Lung (tissue), 12 donors: ENCODE data around the gene CDX1. TPM values are rescaled to one million over a fixed set of nuclear protein-coding genes. Genes with fewer than 3 reads are reported as not detected.

ENCODE experiments used
- ATAC-seq: fragments of 200-7000 bp; cut with Tn5 transposase; one replicate; pipeline ENCODE4 v1.9.1; 2020; ENCODE audit warnings: moderate number of reproducible peaks; ENCODE audit not compliant: insufficient read depth, low FRiP score
- DNase-seq, 3 donors: peaks; one replicate each; pipeline ENCODE4 v3.0.0-alpha.2; 2013 to 2017
- H3K27ac ChIP-seq, 2 donors: one replicate each; pipeline ENCODE4 v1.5.1; 2013; ENCODE audit warnings: mild to moderate bottlenecking in 2 of 2, moderate library complexity in 2 of 2, control low read depth in 1 of 2, inconsistent platforms in 1 of 2, low read depth in 1 of 2, low read length in 1 of 2
- H3K27me3 ChIP-seq, 3 donors: one replicate each; pipeline ENCODE4 v1.5.1; 2013; ENCODE audit warnings: low read length in 2 of 3; ENCODE audit not compliant: control insufficient read depth in 3 of 3, insufficient read depth in 3 of 3
- H3K36me3 ChIP-seq, 4 donors: one replicate each; pipeline ENCODE4 v1.5.1; 2013; ENCODE audit warnings: low read length in 4 of 4, mild to moderate bottlenecking in 1 of 4, moderate library complexity in 1 of 4; ENCODE audit not compliant: control insufficient read depth in 4 of 4, insufficient read depth in 4 of 4
- H3K4me1 ChIP-seq, 5 donors: one replicate each; pipeline ENCODE4 v1.5.1; 2013; ENCODE audit warnings: low read length in 5 of 5, mild to moderate bottlenecking in 2 of 5, moderate library complexity in 1 of 5; ENCODE audit not compliant: control insufficient read depth in 5 of 5, insufficient read depth in 5 of 5
- H3K4me3 ChIP-seq: one replicate; pipeline ENCODE4 v1.5.1; 2013; ENCODE audit warnings: mild to moderate bottlenecking, control low read depth, moderate library complexity
- H3K9ac ChIP-seq, 2 donors: one replicate each; pipeline ENCODE4 v1.5.1; 2013; ENCODE audit warnings: low read length in 2 of 2, control low read depth in 1 of 2; ENCODE audit not compliant: insufficient read depth in 1 of 2
- H3K9me3 ChIP-seq, 4 donors: one replicate each; pipeline ENCODE4 v1.5.1; 2013; ENCODE audit warnings: low read length in 3 of 4, mild to moderate bottlenecking in 1 of 4, moderate library complexity in 1 of 4; ENCODE audit not compliant: control insufficient read depth in 4 of 4, insufficient read depth in 3 of 4
- WGBS, 2 donors: extraction: QIAGEN DNeasy Blood & Tissue Kit; methylation state at CpG; one replicate each; pipeline ENCODE4 v1.1.7; 2013; 5-methylcytosine and 5-hydroxymethylcytosine counted together
- polyA plus RNA-seq, 2 donors: library from polyadenylated mRNA; stranded (reverse); fragments of 200-250 nt; gene quantifications; one replicate each; pipeline ENCODE4 v1.2.1, GENCODE V29; 2013
- total RNA-seq, 2 donors: library from RNA; depleted of rRNA in 1 of 2; stranded (reverse); fragments of >200 nt in 1 of 2; gene quantifications; one replicate each; pipeline ENCODE4 v1.2.1, GENCODE V29; 2014 to 2021
- TF ChIP-seq, protein P1 (sequence below): IDR thresholded peaks from 2 replicates; pipeline ENCODE4 v1.5.1; 2012; ENCODE audit warnings: mild to moderate bottlenecking; ENCODE audit errors: control extremely low read depth, extremely low read depth
- donor health status: control.
- donor health status: control.
- donor health status: Bipolar disorder and iron deficiency.
- donor health status: healthy.
- donor health status: DM: yes; HTN: yes; CAD: no.

The CDX1 gene
- total and polyA plus RNA-seq, 4 donors, result 0.09 to 0.43 (median 0.26) TPM

DNA sequence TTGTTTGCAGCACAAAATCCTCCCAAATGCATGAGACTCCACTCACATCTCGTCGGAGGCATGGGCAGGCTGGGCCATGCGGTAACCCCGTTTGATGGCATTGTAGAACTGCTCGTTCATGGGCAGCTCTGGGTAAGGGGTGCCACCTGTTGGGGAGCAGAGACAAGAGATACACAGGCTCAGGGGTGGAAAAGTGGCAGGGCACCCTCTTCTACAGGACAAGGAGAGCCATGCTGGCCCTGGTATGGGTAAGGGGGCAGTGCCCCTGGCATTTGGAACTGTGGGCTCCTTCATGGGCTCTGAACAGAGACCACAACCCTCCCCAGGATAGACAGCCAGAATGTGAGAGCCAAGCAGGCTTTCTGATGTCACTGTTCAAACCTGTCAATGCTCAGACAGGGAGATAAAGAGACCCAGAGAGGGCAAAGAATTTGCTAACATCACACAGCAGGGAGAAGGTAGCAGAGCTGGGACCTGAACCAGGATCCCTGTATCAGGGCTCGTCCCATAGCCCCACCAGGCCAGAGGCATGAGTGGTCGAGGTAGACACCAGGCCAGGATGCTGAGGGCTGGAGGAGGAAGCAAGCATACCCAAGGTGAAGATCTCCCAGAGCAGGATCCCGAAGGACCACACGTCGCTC lies 47.0 kb upstream of the CDX1 start:
- Histone ChIP-seq H3K27me3 (no peaks in the 10 kb centered on the region), H3K9me3 (no peaks in the 10 kb centered on the region), H3K4me1 (peaks cover 0 to 5% (median 0%) of the 10 kb centered on the region in 5 donors), H3K4me3 (no peak overlapping the region), H3K36me3 (peaks cover 0 to 53% (median 27%) of the 10 kb centered on the region in 4 donors), H3K27ac (no peak overlapping the region), H3K9ac (no peak overlapping the region)
- no peak for ATAC-seq
- peak in 1 of 3 donors; percentile 5 for DNase-seq
- TF ChIP-seq, protein P1, sequence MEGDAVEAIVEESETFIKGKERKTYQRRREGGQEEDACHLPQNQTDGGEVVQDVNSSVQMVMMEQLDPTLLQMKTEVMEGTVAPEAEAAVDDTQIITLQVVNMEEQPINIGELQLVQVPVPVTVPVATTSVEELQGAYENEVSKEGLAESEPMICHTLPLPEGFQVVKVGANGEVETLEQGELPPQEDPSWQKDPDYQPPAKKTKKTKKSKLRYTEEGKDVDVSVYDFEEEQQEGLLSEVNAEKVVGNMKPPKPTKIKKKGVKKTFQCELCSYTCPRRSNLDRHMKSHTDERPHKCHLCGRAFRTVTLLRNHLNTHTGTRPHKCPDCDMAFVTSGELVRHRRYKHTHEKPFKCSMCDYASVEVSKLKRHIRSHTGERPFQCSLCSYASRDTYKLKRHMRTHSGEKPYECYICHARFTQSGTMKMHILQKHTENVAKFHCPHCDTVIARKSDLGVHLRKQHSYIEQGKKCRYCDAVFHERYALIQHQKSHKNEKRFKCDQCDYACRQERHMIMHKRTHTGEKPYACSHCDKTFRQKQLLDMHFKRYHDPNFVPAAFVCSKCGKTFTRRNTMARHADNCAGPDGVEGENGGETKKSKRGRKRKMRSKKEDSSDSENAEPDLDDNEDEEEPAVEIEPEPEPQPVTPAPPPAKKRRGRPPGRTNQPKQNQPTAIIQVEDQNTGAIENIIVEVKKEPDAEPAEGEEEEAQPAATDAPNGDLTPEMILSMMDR, result no peak
- 76 to 78% methylated on average over 10 of the region's 10 CpGs for WGBS, 2 donors

DNA sequence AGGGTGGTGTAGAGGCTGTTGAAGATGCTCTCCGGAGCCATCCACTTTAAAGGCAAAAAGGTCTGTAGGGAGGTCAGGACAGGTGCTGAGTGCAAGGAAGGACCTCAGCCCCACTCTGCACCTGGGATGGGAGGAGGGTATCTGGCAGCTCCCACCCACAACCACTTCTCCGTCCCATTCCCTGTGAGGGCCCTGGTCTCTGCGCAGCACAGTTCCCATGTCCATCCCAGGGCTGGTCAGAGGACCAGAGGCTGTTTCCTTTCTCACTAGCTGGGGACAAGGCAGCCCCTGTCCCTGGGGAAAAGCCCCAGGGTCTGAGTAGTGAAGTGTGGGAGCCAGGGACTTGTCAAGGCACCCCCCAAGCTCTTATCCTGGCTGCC lies 46.5 kb upstream of the CDX1 start:
- WGBS, 2 donors, result 94 to 100% methylated on average over 3 of the region's 3 CpGs
- H3K27me3 ChIP-seq, result no peaks in the 10 kb centered on the region
- H3K4me1 ChIP-seq, result peaks cover 0 to 5% (median 0%) of the 10 kb centered on the region in 5 donors
- no peak for ATAC-seq
- no peak overlapping the region for H3K9ac ChIP-seq
- TF ChIP-seq, protein P1, result no peak
- H3K9me3 ChIP-seq, result no peaks in the 10 kb centered on the region
- H3K27ac ChIP-seq, result no peak overlapping the region
- H3K4me3 ChIP-seq, result no peak overlapping the region
- H3K36me3 ChIP-seq, result peaks cover 0 to 55% (median 27%) of the 10 kb centered on the region in 4 donors
- peak in 1 of 3 donors; percentile 7 for DNase-seq

DNA sequence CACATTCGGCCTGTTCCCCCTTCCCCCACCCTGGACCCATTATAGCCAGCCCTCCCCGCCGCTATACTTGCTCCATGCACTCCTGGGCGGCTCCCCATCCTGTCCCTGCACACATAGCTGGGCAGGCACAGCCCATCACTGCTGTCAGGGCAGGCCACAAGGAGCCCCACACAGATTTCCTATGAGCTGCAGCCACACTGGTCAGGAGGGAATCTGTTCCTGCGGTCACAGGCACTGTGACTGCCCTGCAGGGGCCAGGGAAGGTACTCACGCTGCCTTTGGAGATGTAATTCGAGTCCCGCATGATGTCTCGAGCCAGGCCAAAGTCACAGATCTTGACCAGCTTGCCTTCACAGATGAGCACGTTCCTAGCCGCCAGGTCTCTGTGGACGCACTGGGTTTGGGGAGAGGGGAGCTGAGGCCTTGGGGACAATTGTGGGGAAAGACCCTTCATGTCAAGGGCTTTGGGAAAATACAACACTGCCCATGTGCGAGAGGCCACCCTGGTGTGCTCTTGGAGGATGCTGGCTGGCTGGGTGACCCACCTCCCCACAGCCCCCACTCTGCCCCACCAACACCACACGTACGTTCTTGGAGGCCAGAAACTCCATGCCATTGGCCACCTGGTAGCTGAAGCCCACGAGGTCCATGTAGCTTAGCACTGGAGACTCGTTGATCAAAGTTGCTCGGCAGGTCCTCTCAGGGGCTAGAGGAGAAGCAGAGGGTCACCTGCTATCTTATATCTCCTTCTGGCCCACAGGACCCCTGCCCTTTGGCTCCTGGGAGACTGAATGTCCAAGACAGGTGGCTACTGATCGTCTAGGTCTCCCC lies 45.7 kb upstream of the CDX1 start:
- TF ChIP-seq, protein P1, result no peak
- DNase-seq (peak in 1 of 3 donors; percentile 12), ATAC-seq (no peak)

More for the DNA sequence above, 45.7 kb upstream of the CDX1 start:
- Histone ChIP-seq H3K36me3 (peaks cover 0 to 58% (median 29%) of the 10 kb centered on the region in 4 donors), H3K27me3 (no peaks in the 10 kb centered on the region), H3K9ac (no peak overlapping the region), H3K27ac (no peak overlapping the region), H3K4me3 (no peak overlapping the region), H3K4me1 (peaks cover 0 to 5% (median 0%) of the 10 kb centered on the region in 5 donors), H3K9me3 (no peaks in the 10 kb centered on the region)
- 83% methylated on average over 19 of the region's 19 CpGs for WGBS, 2 donors
